Stimulated activated CD4-positive, alpha-beta T cell treated with anti-CD3 and anti-CD28 coated beads, TNF-alpha, amount 100 ng/mL, for 1 hour (primary cell): ENCODE data around the gene TMEM120A.
"Not testable (repeated sequence)": the region's sequence is repeated elsewhere in the genome, so short reads cannot be mapped to it uniquely, and the experiment has no call there.

ENCODE experiments used
- DNase-seq, 3 donors: peaks; one replicate each; pipeline ENCODE4 v3.0.0-alpha.2; 2020; ENCODE audit warnings: low read depth in 3 of 3, low spot score in 1 of 3

Gene TMEM120A

DNA sequence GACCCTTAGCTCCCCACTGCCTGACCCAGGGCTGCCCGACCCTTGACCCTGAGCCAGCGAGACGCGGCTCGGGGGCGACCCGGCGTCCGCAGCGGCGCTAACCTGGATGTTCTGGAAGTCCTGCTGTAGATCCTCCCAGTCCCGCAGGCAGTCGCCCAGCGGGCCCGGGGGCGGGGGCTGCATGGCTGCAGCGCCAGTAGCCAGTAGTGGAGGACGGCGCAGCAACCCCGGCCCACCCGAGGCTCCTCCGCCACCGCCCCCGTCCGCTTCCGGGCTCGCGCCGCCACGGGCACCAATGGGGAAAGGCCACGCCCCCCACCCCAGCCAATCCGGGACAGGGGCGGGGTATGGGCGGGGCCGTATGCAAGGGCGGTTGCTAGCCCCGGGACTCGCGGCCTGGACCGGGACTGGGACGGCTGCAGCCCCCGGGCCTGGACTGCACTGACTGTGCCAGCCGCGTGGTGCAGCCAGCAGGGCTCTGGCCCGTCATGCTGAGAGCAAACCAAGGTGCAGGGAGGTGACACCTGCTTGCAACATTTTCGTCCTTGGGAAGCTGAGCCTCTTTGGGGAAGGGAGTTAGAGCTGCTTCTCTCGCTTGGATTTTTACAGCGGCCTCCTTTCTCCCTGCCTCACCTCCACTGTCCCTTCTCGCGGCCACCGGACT, at the start of gene TMEM120A:
Gene TMEM120A (minus strand): TSS at position 208 of the 664 bp plus-strand sequence. CDS start 25 bp downstream, at position 183.
- peak; percentile 80 to 96 (median 86) for DNase-seq

DNA sequence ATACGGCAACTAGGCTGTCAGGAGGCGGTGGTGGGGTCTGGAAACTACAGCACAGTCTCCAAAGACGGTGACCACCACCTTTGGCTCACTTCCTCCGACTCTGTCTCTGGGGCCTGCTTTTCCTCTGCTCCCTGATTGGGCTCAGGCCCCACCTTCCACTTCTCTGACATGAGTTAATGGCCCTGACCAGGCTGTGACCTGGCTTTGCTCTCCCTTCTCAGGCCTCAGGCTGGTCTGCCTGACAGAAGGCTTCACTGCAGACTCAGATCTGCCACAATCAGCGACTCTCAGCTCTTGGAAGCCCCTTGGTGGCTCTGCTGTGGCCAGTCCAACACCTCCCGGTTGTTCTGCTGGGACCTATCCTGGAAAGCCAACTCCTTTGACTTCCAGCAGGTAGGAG, 45.7 kb upstream of the TMEM120A start:
- no peak for DNase-seq

DNA sequence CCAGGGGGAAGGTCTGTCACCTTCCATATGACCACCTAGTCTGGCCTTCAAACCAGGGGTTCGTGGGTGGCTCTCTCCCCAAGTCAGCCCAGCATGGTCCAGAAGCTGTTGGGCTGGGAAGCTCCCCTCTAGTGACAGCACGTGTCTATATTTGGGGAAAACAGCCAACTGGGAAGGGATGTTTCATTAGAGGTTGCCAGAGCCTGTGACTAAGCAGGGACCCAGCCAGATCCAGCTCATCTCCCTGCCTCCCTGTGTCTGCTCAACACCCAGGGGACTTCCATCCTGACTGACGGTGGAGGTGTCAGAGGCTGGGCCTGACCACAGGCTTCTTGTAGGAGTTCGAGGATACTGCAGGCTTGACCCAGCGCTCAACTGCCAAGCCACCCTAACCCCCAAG, 42.9 kb upstream of the TMEM120A start:
- no peak for DNase-seq

DNA sequence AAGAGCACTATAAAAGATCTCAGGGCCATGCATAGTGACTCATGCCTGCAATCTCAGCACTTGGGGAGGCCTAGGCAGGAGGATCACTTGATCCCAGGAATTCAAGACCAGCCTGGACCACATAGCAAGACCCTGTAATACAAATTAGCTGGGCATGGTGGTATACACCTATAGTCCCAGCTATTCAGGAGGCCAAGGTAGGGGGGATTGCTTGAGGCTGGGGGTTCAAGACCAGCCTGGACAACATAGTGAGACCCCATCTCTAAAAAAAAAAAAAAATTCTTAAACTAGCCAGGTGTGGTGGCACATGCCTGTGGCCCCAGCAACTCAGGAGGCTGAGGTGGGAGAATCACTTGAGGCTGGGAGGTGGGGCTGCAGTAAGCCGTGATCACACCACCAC, 37.6 kb upstream of the TMEM120A start:
- DNase-seq, result no peak

DNA sequence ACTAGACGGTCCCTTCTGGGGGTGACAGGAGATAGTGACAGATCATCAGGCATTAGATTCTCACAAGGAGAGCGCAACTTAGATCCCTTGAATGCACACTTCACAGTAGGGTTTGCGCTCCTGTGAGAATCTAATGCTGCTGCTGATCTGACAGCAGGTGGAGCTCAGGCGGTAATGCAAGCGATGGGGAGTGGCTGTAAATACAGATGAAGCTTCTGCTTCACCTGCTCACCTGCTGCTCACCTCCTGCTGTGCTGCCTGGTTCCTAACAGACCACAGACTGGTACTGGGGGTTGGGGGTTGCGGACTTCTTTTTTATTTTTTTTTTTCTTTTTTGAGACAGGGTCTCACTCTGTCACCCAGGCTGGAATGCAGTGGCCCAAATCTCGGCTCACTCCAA, 35.3 kb upstream of the TMEM120A start:
- DNase-seq, result not testable (repeated sequence)

DNA sequence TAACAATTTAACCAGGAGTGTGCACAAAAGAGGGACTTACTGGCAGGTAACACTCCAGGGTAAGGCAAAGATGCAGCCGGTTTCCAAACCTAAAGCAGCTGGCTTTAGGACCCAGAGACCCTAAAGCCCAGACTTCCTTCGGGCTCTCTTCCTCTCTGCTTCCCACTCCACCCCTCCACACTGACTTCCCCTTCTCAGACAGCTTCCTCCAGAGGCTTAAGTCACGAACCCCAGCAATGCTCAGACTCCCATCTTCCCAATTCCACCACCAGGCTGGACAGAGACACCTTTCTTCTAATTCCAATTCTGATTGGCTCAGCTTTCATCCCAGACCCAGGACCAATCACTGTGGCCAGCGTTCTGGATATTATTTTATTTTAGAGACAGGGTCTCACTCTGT, 28.6 kb upstream of the TMEM120A start:
- DNase-seq, result no peak

DNA sequence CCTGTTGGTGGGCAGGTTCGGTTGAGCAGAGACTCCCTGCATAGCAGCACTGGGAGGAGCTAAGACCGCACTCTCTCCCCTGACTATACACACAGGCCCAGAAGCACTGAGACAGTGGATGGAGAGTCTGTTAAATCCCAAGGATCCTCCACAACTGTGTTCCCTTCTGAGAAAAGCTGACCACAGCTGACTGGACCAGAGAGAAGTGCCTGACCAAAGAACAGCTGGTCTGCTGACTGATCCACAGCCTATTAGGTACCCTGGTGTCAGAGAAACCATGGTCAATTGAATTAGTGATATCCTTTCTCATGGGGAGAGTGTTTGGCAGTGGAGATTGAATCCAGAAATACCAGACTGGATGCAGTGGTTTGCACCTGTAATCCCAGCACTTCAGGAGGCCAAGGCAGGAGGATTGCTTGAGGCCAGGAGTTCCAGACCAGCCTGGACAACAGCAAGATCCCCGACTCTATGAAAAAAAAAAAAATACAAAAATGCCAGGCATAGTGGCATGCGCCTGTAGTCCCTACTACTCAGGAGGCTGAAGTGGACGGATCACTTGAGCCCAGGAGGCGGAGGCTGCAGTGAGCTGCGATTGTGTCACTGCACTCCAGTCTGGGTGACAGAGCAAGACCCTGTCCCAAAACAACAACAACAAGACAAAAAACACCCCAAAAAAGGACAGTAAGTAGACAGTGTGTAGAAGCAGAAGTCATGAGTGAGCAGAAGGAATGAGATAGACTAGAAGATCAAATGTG, 27.8 kb upstream of the TMEM120A start:
- no peak for DNase-seq

DNA sequence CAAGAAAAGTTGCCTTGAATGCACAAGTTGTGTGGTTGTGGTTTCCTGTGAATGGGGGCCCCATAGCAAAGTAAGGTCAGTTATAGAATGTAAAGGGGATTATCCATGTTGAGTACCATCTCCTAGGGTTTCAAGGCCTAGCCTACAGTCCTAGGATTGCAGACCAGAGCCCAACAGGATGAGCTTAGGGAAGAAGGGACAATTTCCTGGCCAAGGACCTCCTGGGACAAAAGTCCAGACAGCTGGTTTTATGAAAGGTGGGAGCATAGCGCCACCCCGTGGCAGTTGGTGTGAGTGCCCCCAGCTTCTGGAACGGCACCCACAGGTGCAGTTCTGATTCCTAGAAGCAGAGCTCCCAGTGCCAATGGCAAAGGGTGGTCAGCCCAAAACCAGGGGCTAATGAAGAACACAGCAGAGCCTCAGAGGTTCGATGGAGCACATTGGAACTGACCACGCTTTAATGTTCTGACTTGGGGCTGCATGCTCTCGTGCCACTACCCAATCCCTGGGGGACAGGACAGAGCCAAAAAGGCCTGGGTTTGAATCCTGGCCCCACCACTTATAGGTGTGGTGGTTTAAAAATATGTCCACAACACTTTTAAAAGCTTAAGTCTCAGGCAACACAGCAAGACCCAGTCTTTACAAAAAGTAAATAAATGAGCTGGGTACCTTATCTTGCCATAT, 25.8 kb upstream of the TMEM120A start:
- DNase-seq, result peak; percentile 10 to 67 (median 52)

DNA sequence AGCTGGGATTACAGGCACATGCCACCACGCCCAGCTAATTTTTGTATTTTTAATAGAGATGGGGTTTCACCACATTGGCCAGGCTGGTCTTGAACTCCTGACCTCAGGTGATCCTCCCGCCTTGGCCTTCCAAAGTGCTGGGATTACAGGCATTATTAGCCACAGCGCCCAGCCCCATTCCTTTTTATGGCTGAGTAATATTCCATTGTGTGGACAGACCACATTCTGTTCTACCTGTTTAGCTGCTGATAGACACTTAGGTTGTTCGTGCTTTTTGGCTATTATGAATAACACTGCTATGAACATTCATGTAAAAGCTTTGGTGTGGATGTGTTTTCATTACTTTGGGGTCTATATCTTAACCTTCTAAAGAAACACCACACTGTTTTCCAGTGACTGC, 24.1 kb upstream of the TMEM120A start:
- DNase-seq, result not testable (repeated sequence)

DNA sequence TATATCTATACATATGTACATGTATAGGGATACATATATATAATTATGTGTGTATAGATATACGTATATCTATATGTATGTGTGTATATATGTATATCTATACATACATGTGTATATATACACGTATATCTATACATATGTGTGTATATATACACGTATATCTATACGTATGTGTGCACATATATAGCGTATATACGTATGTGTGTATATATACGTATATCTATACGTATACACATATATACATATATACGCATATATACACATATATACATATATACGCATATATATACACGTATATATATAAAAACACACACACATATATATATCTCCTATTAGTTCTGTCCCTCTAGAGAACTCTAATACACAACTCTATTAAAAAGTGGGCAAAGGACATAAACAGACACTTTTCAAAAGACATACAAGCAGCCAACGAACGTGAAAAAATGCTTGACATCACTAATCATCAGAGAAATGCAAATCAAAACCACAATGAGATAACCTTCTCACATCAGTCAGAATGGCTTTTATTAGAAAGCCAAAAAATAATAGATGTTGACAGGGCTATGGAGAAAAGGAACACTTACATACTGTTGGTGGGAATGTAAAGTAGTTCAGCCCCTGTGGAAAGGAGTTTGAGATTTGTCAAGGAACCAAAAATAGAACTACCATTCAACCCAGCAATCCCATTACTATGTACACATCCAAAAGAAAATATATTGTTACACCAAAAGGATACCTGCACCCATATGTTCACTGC, 22.0 kb upstream of the TMEM120A start:
- no peak for DNase-seq

DNA sequence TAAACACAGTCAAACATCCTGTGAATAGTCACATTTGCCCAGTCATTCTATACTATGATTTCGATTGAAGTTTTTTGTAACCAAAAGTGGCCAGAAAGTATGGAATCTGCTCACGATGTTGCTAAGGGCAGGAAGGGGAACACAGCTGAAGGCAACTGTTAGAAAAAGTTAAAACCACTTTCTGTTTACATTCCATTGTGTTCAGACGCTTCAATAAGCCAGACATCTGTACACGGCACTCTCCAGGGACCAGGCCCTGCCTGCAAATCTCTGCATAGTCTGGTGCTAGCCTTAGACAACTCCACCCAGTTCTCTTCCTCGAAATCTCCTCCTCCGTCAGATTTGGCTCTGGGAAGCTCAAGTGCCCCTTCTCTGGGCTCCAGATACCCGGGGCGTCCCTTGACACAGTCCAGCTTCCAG, 17.1 kb upstream of the TMEM120A start:
- no peak for DNase-seq

DNA sequence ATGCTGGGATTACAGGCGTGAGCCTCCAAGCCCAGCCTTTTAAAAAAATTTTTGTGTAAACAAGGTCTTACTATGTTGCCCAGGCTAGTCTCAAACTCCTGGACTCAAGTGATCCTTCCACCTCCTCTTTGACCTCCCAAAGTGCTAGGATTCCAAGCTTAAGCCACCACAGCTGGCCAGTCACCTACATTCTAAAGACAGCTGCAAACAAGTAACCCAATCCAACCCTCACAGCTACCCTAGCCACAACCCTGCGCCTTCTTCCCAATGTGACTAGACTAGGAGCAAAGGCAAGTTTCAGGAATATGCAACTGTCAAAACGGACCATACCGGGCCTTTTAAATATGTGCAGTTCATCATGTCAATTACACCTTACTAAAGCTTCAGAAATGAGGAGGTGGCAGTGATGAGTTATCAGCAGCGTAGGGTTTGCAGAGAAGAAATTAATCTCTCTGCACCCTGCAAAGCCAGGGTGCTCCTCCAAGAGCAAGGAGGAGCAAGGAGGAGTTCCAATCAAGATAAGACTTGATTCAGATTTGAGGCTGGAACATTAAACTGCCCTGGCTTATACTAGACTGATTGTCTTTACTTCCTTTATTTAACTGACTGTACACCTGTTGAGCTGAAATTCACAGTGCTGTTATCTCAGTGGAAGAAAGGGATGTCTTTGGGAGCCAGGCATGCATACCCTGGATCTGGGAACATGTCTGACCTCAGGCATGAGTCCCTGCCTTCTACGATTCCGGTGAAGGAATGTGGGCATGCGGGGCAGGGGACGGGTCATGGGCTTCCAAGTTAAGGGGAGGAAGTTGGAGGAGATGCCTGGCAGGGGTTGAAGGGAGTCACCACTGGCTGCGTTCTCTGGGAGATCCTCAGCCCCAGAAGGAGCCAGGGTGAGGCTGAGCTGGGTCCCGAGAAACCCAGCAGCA, 15.5 kb upstream of the TMEM120A start:
- no peak for DNase-seq

DNA sequence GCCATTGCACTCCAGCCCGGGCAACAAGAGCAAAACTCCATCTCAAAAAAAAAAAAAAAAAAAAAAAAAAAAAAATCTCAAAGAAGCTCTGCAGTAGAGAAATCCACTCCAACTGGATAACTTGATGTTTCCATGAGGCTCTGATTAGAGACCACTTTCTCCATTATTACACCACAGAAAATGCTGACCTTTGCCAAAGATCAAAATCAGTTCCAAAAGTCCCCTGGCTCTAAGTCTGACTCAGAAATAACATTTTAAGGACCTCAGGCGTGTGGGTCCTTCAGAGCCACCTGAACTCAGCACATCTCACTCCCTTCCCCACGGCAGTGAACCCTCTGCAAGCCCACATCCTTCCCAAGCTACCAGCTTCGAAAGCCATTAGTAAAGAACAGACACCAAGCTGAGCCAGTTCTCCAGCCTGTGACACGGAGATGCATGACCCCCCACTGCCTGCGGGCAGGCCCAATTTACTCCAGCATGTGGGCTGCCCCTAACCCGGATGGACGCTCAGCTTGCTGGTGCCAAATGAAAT, 13.8 kb upstream of the TMEM120A start:
- DNase-seq, result no peak

DNA sequence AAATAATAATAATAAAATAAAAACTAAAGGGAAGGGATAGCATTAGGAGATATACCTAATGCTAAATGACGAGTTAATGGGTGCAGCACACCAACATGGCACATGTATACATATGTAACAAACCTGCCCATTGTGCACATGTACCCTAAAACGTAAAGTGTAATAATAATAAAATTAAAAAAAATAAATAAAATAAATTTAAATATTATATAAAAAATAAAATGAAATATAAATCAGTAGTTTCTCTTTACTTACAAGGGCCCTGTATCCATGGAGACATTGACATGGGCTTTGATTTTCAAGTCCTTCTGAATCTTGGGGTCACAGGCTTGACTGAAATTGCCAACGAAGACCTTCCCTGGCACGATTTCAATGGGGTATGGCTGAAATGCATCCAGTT, 10.6 kb upstream of the TMEM120A start:
- DNase-seq, result not testable (repeated sequence)

DNA sequence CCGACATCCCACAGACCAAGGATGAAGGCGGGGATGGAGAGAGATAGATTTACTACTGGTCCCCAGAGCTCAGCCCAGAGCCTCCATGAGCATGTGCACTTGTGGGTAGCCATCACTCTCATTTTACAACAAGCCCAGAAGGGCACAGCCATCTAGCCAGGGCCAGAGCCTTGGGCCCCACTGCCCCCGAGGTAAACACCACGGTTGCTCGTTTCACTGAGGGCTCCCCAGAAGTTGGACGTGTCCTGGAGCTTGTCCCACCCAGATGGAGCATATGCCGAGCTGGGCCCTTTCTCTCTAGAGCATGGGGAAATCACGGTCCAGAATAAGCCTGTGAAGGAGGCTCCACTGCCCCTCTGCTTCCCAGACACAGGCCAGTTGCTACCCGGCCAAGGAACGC, 9.0 kb upstream of the TMEM120A start:
- DNase-seq, result no peak

DNA sequence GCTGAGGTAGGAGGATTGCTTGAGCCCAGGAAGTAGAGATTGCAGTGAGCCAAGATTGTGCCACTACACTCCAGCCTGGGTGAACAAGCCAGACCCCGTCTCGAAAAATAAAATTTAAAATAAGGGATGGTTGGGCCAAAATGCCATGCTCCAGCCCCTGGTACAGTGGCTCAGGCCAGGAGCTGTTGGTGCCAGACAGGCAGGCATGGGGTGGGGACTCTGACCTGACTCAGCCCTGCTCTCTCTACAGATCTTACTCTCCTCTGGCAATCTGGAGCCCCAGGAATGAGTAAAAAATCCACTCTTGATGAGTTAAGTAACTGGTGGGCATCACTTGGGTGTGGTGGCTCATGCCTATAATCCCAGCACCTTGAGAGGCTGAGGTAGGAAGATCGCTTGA, 8.4 kb upstream of the TMEM120A start:
- DNase-seq, result no peak

DNA sequence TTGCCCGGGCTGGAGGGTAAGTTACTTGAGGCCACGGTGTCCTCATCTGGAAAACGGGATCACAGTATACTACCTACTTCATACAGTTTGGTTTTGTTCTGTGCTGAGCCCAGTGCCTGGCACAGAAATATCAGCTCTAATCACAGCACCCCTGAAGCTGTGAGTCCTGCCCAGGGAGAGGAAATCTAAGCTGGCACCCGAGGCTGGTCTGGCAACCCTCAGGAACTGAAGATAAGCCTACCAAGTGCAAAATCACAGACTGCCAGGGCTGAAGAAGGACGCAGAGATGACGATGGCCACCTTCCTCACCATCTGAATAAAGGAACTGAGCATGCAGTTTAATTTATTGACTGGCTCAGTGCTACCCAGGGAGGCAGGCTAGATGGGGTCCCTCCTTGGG, 7.7 kb upstream of the TMEM120A start:
- no peak for DNase-seq

DNA sequence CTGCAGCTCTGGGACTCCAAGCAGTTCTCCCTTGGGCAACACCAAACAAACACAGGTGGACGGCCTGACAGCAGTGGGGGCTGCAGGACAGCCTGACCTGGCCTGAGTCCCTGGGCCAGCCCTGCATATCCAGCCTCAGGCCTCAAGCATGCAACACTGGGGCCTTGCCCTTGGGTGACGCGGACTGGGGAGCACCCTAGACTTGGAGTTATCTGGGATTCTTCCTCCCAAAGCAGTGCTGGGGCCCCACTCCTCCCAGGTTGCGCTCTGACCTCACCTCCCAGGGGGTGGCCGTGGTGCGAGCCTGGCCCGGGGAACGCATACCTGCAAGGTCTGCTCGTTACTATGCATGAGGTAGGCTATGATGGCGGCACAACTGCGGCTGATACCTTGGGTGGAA, 6.2 kb upstream of the TMEM120A start:
- DNase-seq, result no peak

DNA sequence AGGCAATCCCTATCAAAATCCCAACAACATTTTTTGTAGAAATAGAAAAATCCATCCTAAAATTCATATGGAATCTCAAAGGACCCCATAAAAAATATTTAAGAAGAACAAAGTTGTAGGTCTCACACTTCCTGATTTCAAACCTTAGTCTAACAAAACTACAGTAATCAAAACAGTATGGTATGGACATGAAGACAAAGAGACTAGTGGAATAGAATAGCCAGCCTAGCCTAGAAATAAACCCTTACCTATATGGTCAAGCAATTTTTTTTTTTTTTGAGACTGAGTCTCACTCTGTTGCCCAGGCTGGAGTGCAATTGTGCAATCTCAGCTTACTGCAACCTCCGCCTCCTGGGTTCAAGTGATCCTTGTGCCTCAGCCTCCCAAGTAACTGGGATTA, 3.6 kb upstream of the TMEM120A start:
- no peak for DNase-seq

DNA sequence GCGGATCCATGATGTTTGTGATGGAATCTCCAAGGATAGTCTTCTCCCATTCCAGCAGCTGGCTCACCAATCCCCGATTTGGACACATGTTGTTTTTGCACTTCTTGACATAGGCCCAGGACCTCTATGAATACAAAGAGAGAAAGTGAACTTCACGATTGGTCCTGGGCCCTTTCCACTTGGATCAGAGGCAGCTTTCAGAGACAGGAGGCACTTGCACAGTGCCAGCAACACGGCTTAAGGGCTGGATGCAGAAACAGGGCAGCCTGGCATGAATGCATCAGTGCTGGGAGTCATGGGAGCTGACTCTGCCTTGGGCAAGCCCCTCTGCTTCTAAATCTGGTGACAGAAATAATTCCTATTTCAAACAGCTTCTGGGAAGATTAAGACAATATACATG, 2.1 kb upstream of the TMEM120A start:
- DNase-seq, result no peak
